ENCODE measurements around the gene AUTS2. TPM values are rescaled to one million over a fixed set of nuclear protein-coding genes. Genes with fewer than 3 reads are reported as not detected.
A peak's percentile ranks its signal among the peaks of the same experiment; 100 is the strongest.

AUTS2 gene
- total and polyA plus RNA-seq, 11 donors = 3.4 to 14.0 (median 7.3) TPM

GRCh38 chr7:70608229-70608628, 1010.0 kb downstream of the AUTS2 start:
- H3K4me1 ChIP-seq = no peaks in the 10 kb centered on the region
- H3K27ac ChIP-seq = no peak overlapping the region
- H3K9me3 ChIP-seq = peaks cover 0 to 12% (median 0%) of the 10 kb centered on the region in 12 donors
- TF ChIP-seq CTCF (IDR thresholded peaks at IDR 0.05) (no peak), POLR2A (IDR thresholded peaks at IDR 0.05) (no peak)
- intact Hi-C loops (cut with DNase I) = no loop called here
- no peaks in the 10 kb centered on the region for H3K36me3 ChIP-seq
- WGBS, 4 donors = 82 to 88% (median 84%) methylated on average over 3 of the region's 3 CpGs
- H3K27me3 ChIP-seq = no peaks in the 10 kb centered on the region
- DNase-seq (no peak), ATAC-seq (no peak)
- no peak overlapping the region for H3K4me3 ChIP-seq

- Histone ChIP-seq H3K4me1 (peaks cover 0 to 17% (median 10%) of the 10 kb centered on the region in 12 donors), H3K9me3 (no peaks in the 10 kb centered on the region), H3K36me3 (no peaks in the 10 kb centered on the region), H3K4me3 (no peak overlapping the region), H3K27me3 (no peaks in the 10 kb centered on the region), H3K27ac (no peak overlapping the region)
- intact Hi-C loops (cut with DNase I) = loop anchor here in 1 of 10 donors (10.0 kb wide), 1 partner anchor 82 kb away; no protein-coding TSS in a partner anchor
- WGBS, 4 donors = 95 to 99% (median 96%) methylated on average over 5 of the region's 5 CpGs
- ATAC-seq (no peak), DNase-seq (no peak)
- TF ChIP-seq CTCF (IDR thresholded peaks at IDR 0.05) (no peak), POLR2A (IDR thresholded peaks at IDR 0.05) (no peak)
Observed at GRCh38 chr7:70612811-70613210, 1014.5 kb downstream of the AUTS2 start.

- no peak overlapping the region for H3K4me3 ChIP-seq
- no peaks in the 10 kb centered on the region for H3K27me3 ChIP-seq
- 11 to 20% (median 13%) methylated on average over 10 to 13 of the region's 13 CpGs for WGBS, 4 donors
- peaks cover 0 to 17% (median 10%) of the 10 kb centered on the region in 12 donors for H3K4me1 ChIP-seq
- intact Hi-C loops (cut with DNase I) = loop anchor here in 1 of 10 donors (10.0 kb wide), 1 partner anchor 80 kb away; no protein-coding TSS in a partner anchor
- H3K9me3 ChIP-seq = no peaks in the 10 kb centered on the region
- peak overlapping the region in 5 of 12 donors; percentile 4 to 44 (median 11) for H3K27ac ChIP-seq
- DNase-seq (peak; percentile 75 to 89 (median 87)), ATAC-seq (peak; percentile 95 to 97 (median 96))
- TF ChIP-seq POLR2A (IDR thresholded peaks at IDR 0.05) (no peak), CTCF (IDR thresholded peaks at IDR 0.05) (no peak)
- no peaks in the 10 kb centered on the region for H3K36me3 ChIP-seq
Observed at GRCh38 chr7:70614237-70615045, 1016.2 kb downstream of the AUTS2 start.

- TF ChIP-seq POLR2A (IDR thresholded peaks at IDR 0.05) (no peak), CTCF (IDR thresholded peaks at IDR 0.05) (no peak)
- intact Hi-C loops (cut with DNase I) = loop anchor here in 1 of 10 donors (10.0 kb wide), 1 partner anchor 80 kb away; no protein-coding TSS in a partner anchor
- Histone ChIP-seq H3K4me3 (no peak overlapping the region), H3K27ac (peak overlapping the region in 3 of 12 donors; percentile 10 to 44 (median 11)), H3K9me3 (no peaks in the 10 kb centered on the region), H3K27me3 (no peaks in the 10 kb centered on the region), H3K4me1 (peaks cover 0 to 17% (median 10%) of the 10 kb centered on the region in 12 donors), H3K36me3 (no peaks in the 10 kb centered on the region)
- DNase-seq (no peak), ATAC-seq (peak in 1 of 4 donors; percentile 2)
- WGBS, 4 donors = 43 to 52% (median 49%) methylated on average over 5 of the region's 5 CpGs
Observed at GRCh38 chr7:70615066-70615606, 1016.9 kb downstream of the AUTS2 start.
